Measurements from ENCODE around the gene FTCD.
"Not testable (repeated sequence)": the region's sequence is repeated elsewhere in the genome, so short reads cannot be mapped to it uniquely, and the experiment has no call there.

The FTCD gene

DNA sequence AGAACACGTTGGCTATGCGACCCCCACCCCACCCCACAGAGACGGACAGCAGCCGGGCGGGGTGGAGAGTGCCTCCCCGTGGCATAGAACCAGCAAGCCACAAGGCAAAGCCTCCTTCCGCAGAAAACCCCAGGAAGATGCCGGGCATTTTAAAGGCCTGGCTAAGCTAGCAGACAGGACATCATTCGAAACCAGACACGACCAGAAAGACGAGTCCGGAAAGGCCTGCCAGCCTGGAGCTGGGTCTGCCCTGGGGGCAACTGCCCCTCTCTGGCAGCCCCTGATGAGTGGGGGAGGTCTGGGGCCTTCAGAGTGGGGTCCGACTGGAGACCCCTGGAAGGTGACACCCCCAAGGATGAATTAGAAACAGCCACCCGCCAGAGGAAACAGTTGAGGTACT, 8.5 kb downstream of the FTCD start:
- intact Hi-C loops (cut with DNase I) = loop anchor here (10.0 kb wide), 1 partner anchor 78 kb away; the partner anchor contains the start of gene LSS
- no peak for DNase-seq

DNA sequence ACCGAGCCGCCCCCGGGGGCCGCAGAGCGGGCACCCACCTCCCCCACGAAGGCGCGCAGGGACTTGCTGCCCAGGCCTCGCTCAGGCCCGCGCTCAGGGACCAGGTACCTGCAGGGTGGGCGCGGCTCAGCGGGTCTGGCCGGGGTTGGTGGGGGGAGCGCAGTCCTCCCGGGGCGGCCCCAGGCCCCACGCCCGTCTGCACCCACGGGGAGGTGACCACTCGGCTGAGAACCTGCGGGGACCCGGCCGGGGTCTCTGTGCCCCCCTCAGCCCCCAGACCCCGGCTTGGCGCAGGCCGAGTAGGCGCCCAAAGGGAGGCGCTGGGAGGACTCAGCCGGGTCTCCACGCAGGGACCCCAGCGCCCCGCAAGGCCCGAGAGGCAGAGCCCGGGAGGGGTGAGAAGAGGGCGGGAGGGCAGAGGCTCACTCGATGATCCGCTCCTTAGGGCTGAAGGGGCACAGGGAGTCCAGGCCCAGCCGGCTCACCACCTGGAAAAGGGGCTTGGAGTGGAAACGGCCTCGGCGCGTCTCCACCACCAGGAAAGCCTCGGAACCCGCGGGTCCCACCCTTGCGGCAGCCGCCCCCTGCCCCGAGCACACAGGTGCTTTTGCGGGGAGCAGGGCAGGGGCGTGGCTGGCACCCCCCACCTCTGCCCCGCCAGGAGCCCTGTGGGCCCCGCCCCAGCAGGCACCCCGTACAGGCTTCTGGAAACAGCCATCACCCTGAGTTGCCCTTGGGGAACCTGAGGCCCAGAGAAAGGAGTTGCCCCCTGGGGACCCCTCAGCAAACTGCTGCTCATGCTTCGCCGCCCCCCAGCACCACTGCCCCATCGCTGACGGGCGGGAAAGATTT, 9.3 kb downstream of the FTCD start:
- intact Hi-C loops (cut with DNase I) = loop anchor here (10.0 kb wide), 1 partner anchor 79 kb away; the partner anchor contains the start of gene LSS
- peak in 1 of 42 donors; percentile 0 for DNase-seq

DNA sequence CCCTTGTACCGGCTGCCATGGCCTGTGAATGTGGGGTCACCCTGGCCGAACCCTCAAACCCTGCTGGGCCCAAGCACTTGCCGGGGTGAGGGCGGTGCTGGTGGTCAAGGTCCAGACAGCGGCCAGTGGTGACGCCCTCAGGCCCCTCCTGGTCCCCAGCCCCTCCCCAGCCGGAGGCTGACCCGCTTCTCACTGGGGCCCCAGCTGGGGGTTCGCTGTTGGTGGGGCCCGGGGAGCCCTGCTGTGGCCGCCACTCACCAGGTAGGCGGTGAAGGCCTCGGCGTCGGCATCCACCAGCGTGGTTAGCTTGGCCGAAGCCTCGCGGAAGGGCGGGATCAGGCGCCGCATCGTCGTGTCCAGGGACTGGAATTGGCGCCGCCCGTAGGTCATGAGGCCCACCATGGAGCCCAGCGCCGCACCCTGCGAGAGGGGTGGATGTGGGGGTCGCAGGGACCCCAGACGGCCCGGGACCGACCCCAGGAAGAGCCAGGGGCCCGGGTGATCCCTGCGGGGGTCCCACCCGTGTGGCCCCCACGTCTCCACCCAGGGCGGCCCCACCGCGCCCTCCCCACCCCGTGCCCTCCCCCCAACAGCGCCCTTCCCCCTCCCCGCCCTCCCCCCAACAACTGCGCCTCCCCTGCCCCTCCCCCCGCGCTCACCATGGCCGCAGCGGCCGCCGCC, 10.1 kb downstream of the FTCD start:
- DNase-seq = peak in 1 of 42 donors; percentile 1
- intact Hi-C loops (cut with DNase I) = loop anchor here (10.0 kb wide), 1 partner anchor 80 kb away; the partner anchor contains the start of gene LSS

DNA sequence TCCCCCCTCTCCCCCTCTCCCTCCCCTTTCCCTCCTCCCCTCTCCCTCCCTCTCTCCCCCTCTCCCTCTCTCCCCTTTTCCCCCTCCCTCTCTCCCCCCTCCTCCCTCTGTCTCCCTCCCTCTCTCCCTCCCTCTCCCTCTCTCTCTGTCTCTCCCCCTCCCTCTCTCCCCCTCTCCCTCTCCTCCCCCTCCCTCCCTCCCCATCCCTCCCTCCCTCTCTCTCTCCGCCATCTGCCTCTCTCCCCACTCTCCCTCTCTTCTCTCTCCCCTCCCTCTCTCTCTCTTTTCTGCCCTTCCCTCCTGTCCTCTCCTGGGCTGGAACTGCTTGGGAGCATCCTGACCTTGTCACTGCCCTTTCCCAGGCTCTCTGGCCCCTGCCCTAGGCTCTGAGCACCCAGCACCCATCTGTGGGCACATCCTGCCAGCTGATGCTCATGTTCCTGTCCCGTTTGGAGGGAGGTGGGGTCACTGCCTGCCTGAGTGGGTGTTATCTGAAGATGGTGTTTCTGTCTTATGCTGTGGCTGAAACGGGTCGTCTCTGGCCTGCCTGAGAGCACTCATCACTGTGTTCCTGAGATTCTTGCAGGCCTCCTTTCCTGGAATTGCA, 10.8 kb downstream of the FTCD start:
- DNase-seq = peak in 7 of 42 donors; percentile 14 to 70 (median 44)
- intact Hi-C loops (cut with DNase I) = loop anchor here (10.0 kb wide), 1 partner anchor 80 kb away; the partner anchor contains the start of gene LSS

DNA sequence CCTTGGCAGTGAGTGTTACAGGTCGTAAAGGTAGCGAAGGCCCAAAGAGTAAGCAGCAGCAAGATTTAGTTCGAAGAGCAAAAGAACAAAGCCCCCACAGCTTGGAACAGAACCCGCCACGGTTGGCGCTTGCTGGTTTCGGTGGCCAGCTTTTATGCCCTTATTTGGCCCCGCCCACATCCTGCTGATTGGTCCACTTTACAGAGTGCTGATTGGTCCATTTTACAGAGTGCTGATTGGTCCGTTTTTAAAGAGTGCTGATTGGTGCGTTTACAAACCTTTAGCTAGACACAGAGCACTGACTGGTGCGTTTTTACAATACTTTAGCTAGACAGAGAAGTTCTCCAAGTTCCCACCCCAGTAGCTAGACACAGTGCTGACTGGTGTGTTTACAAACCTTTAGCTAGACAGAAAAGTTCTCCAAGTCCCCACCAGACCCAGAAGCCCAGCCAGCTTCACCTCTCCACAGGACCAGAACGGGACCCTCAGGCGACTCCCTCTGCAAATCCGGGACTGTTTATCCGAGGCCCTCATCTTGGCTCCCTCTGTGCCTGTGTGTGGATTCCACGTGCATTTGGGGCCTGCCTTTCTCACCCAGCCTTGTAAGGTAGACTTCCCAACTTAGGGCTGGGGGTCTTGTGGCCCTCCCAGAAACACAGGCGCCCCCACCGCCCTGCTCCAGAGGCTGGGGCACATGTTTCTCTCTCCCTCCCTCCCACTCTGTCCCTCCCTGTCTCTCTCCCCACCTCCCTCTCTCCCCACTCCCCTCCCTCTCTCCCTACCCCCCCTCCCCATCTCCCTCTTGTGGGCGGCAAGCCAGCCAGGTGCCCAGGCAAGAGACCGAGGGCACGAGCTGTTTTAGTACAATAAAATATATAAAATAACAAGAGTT, 12.6 kb downstream of the FTCD start:
- DNase-seq = peak in 1 of 42 donors; percentile 0
- intact Hi-C loops (cut with DNase I) = loop anchor here (10.0 kb wide), 1 partner anchor 82 kb away; the partner anchor contains the start of gene LSS

DNA sequence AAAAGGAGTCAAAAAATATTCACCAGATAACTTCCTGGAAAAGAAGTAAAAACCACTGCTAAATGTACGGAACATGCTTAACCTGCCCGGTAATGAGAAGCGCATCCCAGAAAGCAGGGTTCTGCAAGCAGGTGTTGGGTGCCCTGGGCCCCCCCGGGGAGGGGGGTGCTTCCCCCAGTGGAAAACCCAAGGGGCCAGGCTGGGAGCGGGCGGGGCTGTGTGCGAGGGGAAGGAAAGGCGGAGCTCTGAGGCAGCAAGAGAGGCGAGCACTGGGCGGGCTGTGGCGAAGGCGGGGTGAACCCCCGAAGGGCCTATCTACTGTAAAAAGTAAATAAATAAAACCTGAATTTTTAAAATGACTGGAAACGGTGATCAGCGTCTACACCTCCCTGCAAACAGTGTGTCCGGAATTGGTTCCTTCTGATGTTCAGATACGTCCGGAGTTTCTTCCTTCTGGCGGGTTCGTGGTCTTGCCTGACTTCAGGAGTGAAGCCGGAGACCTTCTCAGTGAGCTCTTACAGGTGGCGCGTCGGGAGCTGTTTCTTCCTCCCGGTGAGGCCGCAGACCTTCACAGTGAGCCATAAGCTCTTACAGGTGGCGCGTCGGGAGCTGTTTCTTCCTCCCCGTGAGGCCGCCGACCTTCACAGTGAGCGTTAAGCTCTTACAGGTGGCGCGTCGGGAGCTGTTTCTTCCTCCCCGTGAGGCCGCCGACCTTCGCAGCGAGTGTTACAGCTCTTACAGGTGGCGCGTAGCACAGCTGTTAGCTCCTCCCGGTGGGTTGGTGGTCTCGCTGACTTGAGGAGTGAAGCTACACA, 13.4 kb downstream of the FTCD start:
- intact Hi-C loops (cut with DNase I) = loop anchor here (10.0 kb wide), 1 partner anchor 83 kb away; the partner anchor contains the start of gene LSS
- no peak for DNase-seq

DNA sequence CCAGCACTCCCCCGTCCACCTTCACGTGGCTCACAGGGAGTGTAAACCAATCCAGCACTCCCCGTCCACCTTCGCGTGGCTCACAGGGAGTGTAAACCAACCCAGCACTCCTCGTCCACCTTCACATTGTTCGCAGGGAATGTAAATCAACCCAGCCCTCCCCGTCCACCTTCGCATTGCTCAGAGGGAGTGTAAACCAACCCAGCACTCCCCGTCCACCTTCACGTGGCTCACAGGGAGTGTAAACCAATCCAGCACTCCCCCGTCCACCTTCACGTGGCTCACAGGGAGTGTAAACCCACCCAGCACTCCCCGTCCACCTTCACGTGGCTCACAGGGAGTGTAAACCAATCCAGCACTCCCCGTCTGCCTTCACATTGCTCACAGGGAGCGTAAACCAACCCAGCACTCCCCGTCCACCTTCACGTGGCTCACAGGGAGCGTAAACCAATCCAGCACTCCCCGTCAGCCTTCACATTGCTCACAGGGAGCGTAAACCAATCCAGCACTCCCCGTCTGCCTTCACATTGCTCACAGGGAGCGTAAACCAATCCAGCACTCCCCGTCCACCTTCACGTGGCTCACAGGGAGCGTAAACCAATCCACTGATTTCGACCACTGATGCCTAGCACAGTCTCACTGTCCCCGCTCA, 14.9 kb downstream of the FTCD start:
- DNase-seq = not testable (repeated sequence)
- intact Hi-C loops (cut with DNase I) = loop anchor here (10.0 kb wide), 1 partner anchor 84 kb away; the partner anchor contains the start of gene LSS

DNA sequence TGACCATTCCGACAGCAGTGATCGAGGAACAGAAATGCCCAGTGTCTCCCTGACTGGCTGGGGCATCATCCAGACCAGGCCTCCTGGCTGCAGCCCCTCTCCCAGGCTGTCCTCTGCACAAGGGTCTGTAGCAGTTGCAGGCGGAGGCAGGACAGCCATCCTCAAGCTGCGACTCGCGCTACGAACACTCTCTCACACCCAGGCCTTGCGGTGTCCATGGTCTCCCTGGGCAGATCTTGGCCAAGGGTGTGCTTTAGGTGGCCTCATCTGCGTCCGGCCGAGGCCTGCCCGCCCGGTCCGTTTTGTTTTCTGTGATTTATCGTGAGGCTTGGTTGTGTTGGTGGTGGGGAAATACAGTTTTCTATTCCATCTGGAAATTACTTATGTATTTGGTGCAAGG, 15.7 kb downstream of the FTCD start:
- no peak for DNase-seq
- intact Hi-C loops (cut with DNase I) = loop anchor here (10.0 kb wide), 1 partner anchor 85 kb away; the partner anchor contains the start of gene LSS

DNA sequence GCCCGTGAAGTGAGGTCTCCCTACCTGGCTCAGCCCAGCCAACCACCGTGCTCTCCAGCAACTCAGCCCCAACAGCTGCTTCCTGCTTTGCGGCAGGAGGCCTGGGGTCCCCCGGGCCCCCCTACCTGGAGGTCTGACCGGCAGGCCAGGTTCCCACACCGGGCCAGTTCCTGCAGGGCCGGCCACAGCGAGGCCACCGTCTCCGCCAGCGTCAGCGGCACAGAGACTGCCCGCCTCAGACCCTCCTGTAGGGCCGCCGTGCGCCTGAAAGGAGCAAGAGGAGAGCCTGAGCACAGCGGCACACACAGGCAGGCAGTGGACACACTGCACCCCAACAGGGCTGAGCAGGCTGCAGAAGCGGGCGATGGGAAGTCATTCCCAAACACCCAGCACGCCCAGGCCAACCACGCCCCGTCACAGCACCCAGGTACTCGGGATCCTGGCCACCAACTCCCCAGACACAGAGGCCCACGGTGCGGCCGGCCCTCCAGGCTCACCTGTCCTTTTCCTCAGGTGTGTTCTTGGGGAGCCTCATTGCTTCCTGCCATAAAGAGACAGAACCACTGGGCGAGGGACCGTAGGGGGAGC, 16.9 kb downstream of the FTCD start:
- DNase-seq = no peak
- intact Hi-C loops (cut with DNase I) = no loop called here

DNA sequence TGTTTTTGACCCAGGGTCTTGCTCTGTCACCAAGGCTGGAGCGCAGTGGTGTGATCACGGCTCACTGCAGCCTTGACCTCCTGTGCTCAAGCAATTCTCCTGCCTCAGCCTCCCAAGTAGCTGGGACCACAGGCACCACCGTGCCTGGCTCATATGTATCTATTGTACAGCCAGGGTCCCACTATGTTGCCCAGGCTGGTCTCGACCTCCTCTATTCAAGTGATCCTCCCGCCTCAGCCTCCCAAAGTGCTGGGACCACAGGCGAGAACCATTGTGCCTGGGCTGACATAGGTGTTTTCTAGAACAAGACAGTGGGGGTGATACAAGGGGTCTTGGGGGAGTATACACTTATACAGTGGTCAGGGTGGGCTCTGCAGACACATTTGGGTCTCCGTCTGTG, 17.5 kb downstream of the FTCD start:
- intact Hi-C loops (cut with DNase I) = no loop called here
- DNase-seq = no peak

DNA sequence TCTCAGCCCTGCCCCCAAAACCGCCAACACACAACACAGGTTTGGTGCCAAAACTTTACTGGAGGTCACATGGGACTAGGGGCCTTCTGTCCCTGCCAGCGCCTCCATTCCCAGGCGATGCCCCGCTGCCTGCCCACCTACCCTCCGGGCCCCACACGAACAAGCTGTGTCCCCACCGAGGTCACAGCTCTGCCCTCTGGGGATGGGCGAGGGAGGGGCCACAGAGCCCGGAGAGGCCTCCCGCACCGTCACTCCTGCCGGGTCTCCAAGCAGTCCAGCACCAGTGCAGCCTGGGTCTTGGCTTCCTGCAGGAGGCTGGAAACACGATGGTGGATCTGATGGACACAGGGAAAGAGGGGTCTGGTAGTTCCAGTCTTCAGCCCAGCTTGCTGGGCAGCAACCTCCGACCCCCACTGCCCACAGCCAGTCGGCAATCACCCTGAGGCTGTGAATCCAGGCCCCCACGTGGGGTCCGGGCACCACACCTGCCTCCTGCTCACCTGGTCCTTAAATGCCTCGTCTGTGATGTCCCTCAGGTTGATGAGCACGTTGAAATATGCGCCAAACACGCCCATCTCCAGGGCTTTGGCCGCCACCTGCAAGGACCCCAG, 18.5 kb downstream of the FTCD start:
- intact Hi-C loops (cut with DNase I) = no loop called here
- DNase-seq = no peak

DNA sequence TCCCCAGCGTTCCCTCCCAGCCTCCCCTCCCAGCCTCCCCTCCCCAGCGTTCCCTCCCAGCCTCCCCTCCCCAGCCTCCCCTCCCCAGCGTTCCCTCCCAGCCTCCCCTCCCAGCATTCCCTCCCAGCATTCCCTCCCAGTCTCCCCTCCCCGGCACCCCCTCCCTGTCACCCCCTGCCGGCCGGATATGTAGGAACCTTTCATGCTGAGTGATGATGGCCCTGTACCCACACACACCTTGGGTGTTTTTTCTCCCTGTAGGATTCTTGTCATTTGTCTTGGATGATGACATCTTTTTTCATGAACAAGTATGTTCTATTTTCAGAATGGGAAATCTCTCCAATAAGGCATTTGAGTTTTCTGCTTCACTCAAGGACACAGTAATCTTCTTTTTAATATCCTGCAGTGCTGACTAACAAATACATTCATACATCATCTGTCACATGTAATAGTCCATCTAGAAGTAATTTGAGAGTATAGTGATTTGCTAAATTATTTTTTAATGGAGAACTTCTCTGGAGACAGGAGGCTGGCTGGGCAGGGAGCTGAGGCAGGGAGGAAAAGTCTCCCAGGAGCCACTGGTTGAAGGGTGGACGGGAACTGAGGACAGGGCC, 19.5 kb downstream of the FTCD start:
- DNase-seq = peak in 1 of 42 donors; percentile 10
- intact Hi-C loops (cut with DNase I) = no loop called here

DNA sequence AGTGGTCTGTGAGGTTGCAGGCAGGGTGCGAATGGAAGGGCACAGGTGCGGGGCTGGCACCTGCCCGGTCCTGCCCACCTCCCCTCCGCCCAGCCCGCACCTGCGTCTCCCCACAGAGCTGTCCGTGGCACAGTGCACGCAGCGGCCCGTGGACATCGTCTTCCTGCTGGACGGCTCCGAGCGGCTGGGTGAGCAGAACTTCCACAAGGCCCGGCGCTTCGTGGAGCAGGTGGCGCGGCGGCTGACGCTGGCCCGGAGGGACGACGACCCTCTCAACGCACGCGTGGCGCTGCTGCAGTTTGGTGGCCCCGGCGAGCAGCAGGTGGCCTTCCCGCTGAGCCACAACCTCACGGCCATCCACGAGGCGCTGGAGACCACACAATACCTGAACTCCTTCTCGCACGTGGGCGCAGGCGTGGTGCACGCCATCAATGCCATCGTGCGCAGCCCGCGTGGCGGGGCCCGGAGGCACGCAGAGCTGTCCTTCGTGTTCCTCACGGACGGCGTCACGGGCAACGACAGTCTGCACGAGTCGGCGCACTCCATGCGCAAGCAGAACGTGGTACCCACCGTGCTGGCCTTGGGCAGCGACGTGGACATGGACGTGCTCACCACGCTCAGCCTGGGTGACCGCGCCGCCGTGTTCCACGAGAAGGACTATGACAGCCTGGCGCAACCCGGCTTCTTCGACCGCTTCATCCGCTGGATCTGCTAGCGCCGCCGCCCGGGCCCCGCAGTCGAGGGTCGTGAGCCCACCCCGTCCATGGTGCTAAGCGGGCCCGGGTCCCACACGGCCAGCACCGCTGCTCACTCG, 23.3 kb downstream of the FTCD start:
- intact Hi-C loops (cut with DNase I) = no loop called here
- DNase-seq = no peak

DNA sequence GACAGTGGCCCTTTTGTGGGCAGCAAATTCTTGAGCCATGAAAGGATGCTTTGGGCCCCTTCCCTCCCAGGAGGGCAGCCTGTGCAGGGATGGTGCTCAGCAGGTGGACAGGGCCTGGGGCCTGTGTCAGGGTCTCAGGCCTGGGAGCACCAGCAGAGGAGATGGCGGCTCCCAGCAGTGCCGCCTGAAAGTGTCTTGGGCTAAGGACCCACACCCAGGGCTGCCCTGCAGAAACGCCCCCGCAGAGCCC, 23.9 kb downstream of the FTCD start:
- no peak for DNase-seq
- intact Hi-C loops (cut with DNase I) = no loop called here

DNA sequence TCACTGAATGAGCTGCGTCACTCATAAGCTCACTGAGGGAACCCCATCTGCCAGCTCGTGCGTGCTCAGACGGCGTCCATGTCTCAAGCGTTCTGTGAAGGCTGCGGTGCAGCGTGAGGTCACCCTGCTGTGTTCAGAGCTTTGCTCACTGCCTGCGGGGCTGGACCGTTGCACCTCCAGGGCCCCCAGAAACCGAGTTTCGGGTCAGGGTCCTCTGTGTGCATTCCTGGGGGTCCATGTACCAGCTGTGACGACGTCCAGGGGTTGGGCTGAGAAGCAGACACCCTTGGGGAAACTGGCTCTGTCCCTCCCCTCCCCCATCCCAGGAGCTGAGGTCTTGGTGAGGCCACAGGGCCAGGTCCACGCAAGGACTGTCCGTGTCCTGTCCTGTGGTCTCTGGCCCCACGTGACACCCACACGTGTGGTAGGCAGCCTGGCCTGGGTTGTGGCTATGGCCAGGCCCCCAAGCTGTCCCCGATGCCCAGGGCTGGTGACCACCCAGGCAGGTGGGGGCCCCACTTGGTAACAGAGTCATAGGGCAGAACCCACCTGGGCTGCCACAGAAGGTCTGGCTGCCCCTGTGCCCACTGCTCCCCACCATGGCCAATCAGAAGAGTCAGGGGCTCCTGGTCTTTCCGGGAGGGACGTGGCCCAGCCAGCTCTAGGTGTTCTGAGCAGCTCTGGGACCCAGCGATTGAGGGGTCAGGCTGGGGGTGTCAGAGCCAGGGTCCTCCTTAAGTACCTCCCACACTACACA, 24.4 kb downstream of the FTCD start:
- intact Hi-C loops (cut with DNase I) = no loop called here
- DNase-seq = no peak
